Endothelial cell of coronary artery (primary cell): Measurements from ENCODE around the gene CEMP1. TPM values are rescaled to one million over a fixed set of nuclear protein-coding genes. Genes with fewer than 3 reads are reported as not detected.

Source experiments
- total RNA-seq: library from RNA; depleted of rRNA; stranded (reverse); fragments of >200 nt; gene quantifications from 2 replicates; pipeline ENCODE4 v1.2.3, GENCODE V29; 2014

Gene CEMP1, protein sequence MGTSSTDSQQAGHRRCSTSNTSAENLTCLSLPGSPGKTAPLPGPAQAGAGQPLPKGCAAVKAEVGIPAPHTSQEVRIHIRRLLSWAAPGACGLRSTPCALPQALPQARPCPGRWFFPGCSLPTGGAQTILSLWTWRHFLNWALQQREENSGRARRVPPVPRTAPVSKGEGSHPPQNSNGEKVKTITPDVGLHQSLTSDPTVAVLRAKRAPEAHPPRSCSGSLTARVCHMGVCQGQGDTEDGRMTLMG
- not detected in 2 replicates for total RNA-seq

DNA sequence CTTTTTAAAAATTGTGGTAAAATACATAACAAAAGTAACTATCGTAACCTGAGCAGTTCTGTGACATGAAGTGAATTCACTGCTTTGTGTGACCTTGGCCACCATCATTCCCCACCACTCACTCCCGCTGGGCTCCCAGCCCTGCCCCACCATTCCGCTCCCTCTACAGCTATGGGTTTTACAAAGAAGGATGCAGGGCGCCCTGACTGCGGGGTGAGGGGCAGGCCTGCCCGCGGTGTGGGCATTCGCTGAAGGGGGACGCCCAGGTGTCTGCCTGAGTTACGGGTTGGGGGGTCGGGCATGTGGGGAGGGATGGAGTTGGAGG lies at the start of gene CEMP1:
CEMP1 (minus strand) TSS at position 38 of the 325 bp plus-strand sequence. CDS start 335 bp downstream, outside the sequence.

DNA sequence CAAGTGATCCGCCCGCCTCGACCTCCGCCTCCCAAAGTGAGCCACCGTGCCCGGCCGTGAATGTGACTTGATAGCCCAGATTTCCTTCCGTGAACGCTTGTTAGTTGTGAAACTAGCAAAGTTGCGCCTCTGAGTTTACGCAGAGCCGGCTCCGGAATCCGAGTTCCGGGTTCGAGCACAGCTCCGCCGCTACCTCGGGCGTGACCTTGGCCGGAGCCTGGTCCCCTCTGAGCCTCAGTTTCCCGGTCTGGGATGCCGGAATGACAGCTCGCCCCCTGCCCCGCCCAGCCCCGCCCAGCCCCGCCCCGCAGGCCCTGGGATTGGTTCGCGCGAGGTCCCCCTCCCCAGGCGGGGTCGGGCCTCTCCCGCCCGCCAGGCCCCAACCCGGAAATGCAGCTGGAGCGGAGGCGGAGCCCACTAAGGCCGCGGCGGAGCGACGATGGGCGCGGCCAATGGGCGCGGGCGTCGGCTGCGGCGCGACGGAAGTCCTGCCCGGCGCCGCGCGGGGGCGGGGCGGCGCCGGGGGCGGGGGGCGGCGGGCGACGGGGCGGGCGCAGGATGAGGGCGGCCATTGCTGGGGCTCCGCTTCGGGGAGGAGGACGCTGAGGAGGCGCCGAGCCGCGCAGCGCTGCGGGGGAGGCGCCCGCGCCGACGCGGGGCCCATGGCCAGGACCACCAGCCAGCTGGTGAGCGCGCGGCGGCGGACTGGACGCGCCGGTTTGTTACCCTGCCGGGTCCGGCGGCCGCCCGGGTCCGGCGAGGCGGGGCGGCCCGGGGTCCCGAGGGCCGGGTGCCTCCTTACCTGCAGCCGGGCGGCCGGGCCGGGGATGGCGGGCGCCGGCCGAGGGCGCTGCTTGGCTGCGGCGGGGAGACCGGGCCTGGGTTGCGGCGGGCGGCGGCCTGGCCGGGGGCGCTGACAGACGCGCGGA lies 6.5 kb upstream of the CEMP1 start, which contains the start of gene PDPK1:
PDPK1 (plus strand) TSS at position 571 of the 929 bp plus-strand sequence; CDS start at position 663, 92 bp downstream.

DNA sequence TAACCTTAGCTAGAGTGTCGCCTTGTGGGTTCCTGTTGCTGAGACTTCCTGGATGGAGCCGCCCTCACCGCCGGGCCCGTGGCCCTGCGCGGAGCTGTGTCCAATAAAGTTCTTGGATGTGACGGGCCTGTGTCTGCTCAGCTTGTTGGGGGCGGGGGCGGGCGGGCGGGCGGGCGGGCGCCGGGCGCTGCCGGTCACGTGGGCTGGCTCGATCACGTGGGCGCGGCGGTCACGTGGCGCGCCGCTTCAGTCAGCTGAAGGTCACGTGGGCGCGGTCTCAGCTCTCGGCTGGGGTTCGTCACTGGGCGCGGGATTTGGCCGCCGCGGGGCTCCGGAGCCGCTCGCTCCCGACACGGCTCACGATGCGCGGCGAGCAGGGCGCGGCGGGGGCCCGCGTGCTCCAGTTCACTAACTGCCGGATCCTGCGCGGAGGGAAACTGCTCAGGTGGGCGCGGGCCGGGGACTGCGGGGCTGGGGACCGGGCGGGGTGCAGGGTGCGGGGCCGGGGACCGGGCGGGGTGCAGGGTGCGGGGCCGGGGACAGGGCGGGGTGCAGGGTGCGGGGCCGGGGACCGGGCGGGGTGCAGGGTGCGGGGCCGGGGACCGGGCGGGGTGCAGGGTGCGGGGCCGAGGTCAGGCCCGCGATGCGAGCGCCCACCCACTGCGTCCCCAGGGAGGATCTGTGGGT lies 11.0 kb downstream of the CEMP1 start, which contains the start of gene AMDHD2:
AMDHD2 (plus strand) TSS at position 275 of the 687 bp plus-strand sequence; CDS start at position 363, 88 bp downstream.

DNA sequence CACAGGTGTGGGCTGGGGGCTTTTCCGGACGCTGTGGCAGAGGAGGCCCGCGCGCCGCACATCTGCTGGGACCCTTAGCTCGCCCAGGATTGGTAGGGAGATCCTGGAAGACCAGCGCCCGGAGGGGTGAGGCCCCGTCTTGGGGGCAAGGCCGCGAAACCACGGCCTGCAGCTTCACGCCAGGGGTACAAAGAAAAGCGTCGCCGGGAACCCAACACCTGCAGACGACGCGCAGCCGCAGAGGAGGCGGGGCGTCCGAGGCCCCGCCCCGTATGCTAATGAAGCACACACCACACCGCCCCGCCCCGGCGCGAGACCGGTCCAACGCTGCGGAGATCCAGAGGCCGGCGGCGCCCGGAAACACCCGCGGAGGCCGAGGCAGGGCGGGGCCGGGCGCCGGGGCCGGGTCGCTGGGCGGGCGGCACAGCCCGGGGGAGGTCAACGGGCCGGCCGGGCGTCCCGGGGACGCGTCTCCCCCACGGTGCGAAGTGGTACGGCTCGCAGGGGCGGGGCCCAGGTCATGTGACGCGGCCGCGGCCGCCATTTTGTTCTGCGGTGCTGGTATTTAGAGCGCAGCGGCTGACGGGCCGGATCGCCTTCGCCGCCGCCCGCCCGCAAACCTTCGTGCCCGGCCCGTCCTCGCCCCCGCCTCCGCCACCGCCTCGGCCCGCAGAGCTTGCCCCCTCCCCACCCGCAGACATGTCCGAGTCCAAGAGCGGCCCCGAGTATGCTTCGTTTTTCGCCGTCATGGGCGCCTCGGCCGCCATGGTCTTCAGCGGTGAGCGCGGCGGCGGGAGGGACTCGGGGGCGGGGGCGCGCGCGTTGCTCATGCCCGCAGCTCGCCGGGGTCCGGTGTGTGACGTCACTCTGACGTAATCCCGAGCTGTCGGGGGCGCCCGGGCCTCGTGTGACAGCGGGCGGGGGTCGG lies 17.5 kb downstream of the CEMP1 start, which contains the start of gene ATP6V0C:
ATP6V0C (plus strand) TSS at position 548 of the 928 bp plus-strand sequence; CDS start at position 700, 152 bp downstream.

Other genes starting within 250 kb of the CEMP1 start
- gene ABCA3, start 190.7 kb downstream of the CEMP1 start, total RNA-seq, result 18.0 and 26.5 TPM in 2 replicates
- 17.1 and 40.8 TPM in 2 replicates for gene CCNF, start 102.0 kb downstream of the CEMP1 start, total RNA-seq
- gene TEDC2, start 71.3 kb downstream of the CEMP1 start, total RNA-seq, result 4.1 and 6.3 TPM in 2 replicates
- under 0.01 and 0.09 TPM in 2 replicates for gene NTN3, start 60.1 kb downstream of the CEMP1 start, total RNA-seq
- 12.3 and 16.3 TPM in 2 replicates for gene TBC1D24, start 56.3 kb downstream of the CEMP1 start, total RNA-seq
- 6.0 and 8.3 TPM in 2 replicates for gene ATP6V0C, start 17.5 kb downstream of the CEMP1 start, total RNA-seq
- 31.4 and 32.3 TPM in 2 replicates for gene AMDHD2, start 11.0 kb downstream of the CEMP1 start, total RNA-seq
- 14.2 and 16.2 TPM in 2 replicates for gene PDPK1, start 6.6 kb upstream of the CEMP1 start, total RNA-seq
- gene KCTD5, start 151.1 kb upstream of the CEMP1 start, total RNA-seq, result 19.9 and 21.6 TPM in 2 replicates
- gene PRSS27, start 188.8 kb upstream of the CEMP1 start, total RNA-seq, result 0.09 and 0.28 TPM in 2 replicates
- 36.8 and 59.9 TPM in 2 replicates for gene SRRM2, start 221.2 kb upstream of the CEMP1 start, total RNA-seq
- gene ELOB, start 245.9 kb upstream of the CEMP1 start, total RNA-seq, result 386 and 446 TPM in 2 replicates